Ovary (tissue), 3 donors: Measurements from ENCODE around the gene NPAS2.

Source experiments
- CTCF ChIP-seq, 3 donors: fragments of 450-650 bp in 2 of 3; fragments of 200-600 bp in 1 of 3; IDR thresholded peaks; one replicate each; pipeline versions ENCODE4 v1.5.1 to v1.8.0; 2016 to 2022; ENCODE audit warnings: antibody characterized with exemption in 3 of 3, mild to moderate bottlenecking in 1 of 3
- EP300 ChIP-seq: sonication (generic); formaldehyde crosslinking; IDR thresholded peaks from one replicate; pipeline ENCODE4 v1.6.1; 2017; ENCODE audit warnings: antibody characterized with exemption
- POLR2A ChIP-seq: fragments of 450-650 bp; IDR thresholded peaks from one replicate; pipeline ENCODE4 v1.6.1; 2017; ENCODE audit warnings: antibody characterized with exemption, mild to moderate bottlenecking, moderate library complexity
- donor health status: DM: no; HTN: no; CAD: no.

- no peak for TF ChIP-seq CTCF (IDR thresholded peaks at IDR 0.05)
- TF ChIP-seq POLR2A = no peak
- TF ChIP-seq EP300 = no peak
Observed at GRCh38 chr2:100852999-100853908, 33.3 kb downstream of the NPAS2 start.
